K562 (cell line): Measurements from ENCODE around the gene ARFGAP3.

Experiments used
- CHD7 ChIP-seq: fragments of 200-600 bp; sonication (generic); IDR thresholded peaks from one replicate; pipeline ENCODE4 v1.6.1; 2012; ENCODE audit warnings: mild to moderate bottlenecking, low read depth, low read length, inconsistent platforms
- MLLT1 ChIP-seq, 2 experiments: fragments of 450-650 bp; IDR thresholded peaks; 2 replicates each; pipeline ENCODE4 v1.6.1; 2016
- TF ChIP-seq, protein P1 (sequence below), 3 experiments: IDR thresholded peaks in 2 of 3; conservative IDR thresholded peaks in 1 of 3; 2 replicates each; pipeline ENCODE4 v1.5.1; 2011 to 2012; ENCODE audit warnings: low read length in 3 of 3, mild to moderate bottlenecking in 3 of 3, control low read depth in 2 of 3, improper control_type of control experiment in 1 of 3, inconsistent platforms in 1 of 3, low read depth in 1 of 3, mixed read lengths in 1 of 3, moderate library complexity in 1 of 3; ENCODE audit not compliant: insufficient read depth in 2 of 3
- TF ChIP-seq, protein P2 (sequence below): IDR thresholded peaks from 2 replicates; pipeline ENCODE4 v1.6.1; 2016; ENCODE audit warnings: missing genetic modification characterization, missing compliant biosample characterization

DNA sequence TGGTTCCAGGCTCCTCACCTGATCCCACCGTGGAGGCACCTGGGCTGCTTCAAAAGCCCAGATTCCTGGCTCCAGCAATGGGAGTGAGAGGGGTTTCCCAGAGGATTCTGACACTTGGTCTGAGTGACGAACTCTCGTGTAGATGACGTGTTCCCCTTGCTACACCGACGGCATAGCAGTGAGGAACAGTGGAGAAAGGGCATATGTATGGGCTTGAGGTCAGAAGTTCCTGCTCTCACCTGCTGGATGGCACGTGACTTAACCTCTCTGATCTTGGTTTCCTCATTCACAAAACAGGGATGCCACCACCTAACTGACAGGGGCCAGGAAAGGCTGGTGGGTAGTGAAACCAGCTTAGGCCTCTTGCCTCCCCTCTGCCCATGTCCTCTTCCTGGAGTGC lies 30.0 kb upstream of the ARFGAP3 start:
- TF ChIP-seq, protein P1, sequence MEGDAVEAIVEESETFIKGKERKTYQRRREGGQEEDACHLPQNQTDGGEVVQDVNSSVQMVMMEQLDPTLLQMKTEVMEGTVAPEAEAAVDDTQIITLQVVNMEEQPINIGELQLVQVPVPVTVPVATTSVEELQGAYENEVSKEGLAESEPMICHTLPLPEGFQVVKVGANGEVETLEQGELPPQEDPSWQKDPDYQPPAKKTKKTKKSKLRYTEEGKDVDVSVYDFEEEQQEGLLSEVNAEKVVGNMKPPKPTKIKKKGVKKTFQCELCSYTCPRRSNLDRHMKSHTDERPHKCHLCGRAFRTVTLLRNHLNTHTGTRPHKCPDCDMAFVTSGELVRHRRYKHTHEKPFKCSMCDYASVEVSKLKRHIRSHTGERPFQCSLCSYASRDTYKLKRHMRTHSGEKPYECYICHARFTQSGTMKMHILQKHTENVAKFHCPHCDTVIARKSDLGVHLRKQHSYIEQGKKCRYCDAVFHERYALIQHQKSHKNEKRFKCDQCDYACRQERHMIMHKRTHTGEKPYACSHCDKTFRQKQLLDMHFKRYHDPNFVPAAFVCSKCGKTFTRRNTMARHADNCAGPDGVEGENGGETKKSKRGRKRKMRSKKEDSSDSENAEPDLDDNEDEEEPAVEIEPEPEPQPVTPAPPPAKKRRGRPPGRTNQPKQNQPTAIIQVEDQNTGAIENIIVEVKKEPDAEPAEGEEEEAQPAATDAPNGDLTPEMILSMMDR (IDR thresholded peaks at IDR 0.05 in 2 of 3, conservative IDR thresholded peaks at IDR 0.05 in 1 of 3; ENCODE audit: insufficient read depth in 2 of 3, low read depth in 1 of 3, low read length in 3 of 3) = no peak
- TF ChIP-seq MLLT1 (IDR thresholded peaks at IDR 0.05) (no peak), CHD7 (no peak)
- TF ChIP-seq, protein P2, sequence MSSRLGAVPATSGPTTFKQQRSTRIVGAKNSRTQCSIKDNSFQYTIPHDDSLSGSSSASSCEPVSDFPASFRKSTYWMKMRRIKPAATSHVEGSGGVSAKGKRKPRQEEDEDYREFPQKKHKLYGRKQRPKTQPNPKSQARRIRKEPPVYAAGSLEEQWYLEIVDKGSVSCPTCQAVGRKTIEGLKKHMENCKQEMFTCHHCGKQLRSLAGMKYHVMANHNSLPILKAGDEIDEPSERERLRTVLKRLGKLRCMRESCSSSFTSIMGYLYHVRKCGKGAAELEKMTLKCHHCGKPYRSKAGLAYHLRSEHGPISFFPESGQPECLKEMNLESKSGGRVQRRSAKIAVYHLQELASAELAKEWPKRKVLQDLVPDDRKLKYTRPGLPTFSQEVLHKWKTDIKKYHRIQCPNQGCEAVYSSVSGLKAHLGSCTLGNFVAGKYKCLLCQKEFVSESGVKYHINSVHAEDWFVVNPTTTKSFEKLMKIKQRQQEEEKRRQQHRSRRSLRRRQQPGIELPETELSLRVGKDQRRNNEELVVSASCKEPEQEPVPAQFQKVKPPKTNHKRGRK = no peak
